ENCODE measurements around the gene SLC1A5.

SLC1A5 gene

GRCh38 chr19:46745030-46745429, 43.4 kb downstream of the SLC1A5 start:
- DNase-seq (ENCODE audit: low read depth in 3 of 3, low spot score in 1 of 3), result no peak

GRCh38 chr19:46744005-46744691, 44.2 kb downstream of the SLC1A5 start:
- no peak for DNase-seq (ENCODE audit: low read depth in 3 of 3, low spot score in 1 of 3)

GRCh38 chr19:46742926-46743480, 45.4 kb downstream of the SLC1A5 start:
- no peak for DNase-seq (ENCODE audit: low read depth in 3 of 3, low spot score in 1 of 3)

GRCh38 chr19:46741447-46741846, 46.9 kb downstream of the SLC1A5 start:
- no peak for DNase-seq (ENCODE audit: low read depth in 3 of 3, low spot score in 1 of 3)

GRCh38 chr19:46739290-46739771, 49.1 kb downstream of the SLC1A5 start:
- DNase-seq (ENCODE audit: low read depth in 3 of 3, low spot score in 1 of 3), result no peak

- DNase-seq (ENCODE audit: low read depth in 3 of 3, low spot score in 1 of 3), result no peak
Observed at GRCh38 chr19:46737761-46738171, 50.6 kb downstream of the SLC1A5 start.

GRCh38 chr19:46737298-46737654, 51.1 kb downstream of the SLC1A5 start:
- no peak for DNase-seq (ENCODE audit: low read depth in 3 of 3, low spot score in 1 of 3)

- DNase-seq (ENCODE audit: low read depth in 3 of 3, low spot score in 1 of 3), result no peak
Observed at GRCh38 chr19:46736531-46737297, 51.7 kb downstream of the SLC1A5 start.

GRCh38 chr19:46733690-46734292, 54.6 kb downstream of the SLC1A5 start:
- no peak for DNase-seq (ENCODE audit: low read depth in 3 of 3, low spot score in 1 of 3)

- no peak for DNase-seq (ENCODE audit: low read depth in 3 of 3, low spot score in 1 of 3)
Observed at GRCh38 chr19:46732966-46733689, 55.3 kb downstream of the SLC1A5 start.

GRCh38 chr19:46732172-46732938, 56.0 kb downstream of the SLC1A5 start:
- no peak for DNase-seq (ENCODE audit: low read depth in 3 of 3, low spot score in 1 of 3)

- DNase-seq (ENCODE audit: low read depth in 3 of 3, low spot score in 1 of 3), result no peak
Observed at GRCh38 chr19:46731584-46731983, 56.8 kb downstream of the SLC1A5 start.

GRCh38 chr19:46731007-46731501, 57.3 kb downstream of the SLC1A5 start:
- DNase-seq (ENCODE audit: low read depth in 3 of 3, low spot score in 1 of 3), result no peak

- DNase-seq (ENCODE audit: low read depth in 3 of 3, low spot score in 1 of 3), result no peak
Observed at GRCh38 chr19:46730595-46730994, 57.8 kb downstream of the SLC1A5 start.

GRCh38 chr19:46730187-46730586, 58.2 kb downstream of the SLC1A5 start:
- no peak for DNase-seq (ENCODE audit: low read depth in 3 of 3, low spot score in 1 of 3)

GRCh38 chr19:46729696-46730095, 58.7 kb downstream of the SLC1A5 start:
- no peak for DNase-seq (ENCODE audit: low read depth in 3 of 3, low spot score in 1 of 3)

GRCh38 chr19:46728693-46729339, 59.6 kb downstream of the SLC1A5 start:
- DNase-seq (ENCODE audit: low read depth in 3 of 3, low spot score in 1 of 3), result peak; percentile 58 to 79 (median 60)

- no peak for DNase-seq (ENCODE audit: low read depth in 3 of 3, low spot score in 1 of 3)
Observed at GRCh38 chr19:46728208-46728607, 60.2 kb downstream of the SLC1A5 start.

- DNase-seq (ENCODE audit: low read depth in 3 of 3, low spot score in 1 of 3), result no peak
Observed at GRCh38 chr19:46727757-46728156, 60.6 kb downstream of the SLC1A5 start.
